Measurements from ENCODE around the gene SMIM1. TPM values are rescaled to one million over a fixed set of nuclear protein-coding genes. Genes with fewer than 3 reads are reported as not detected.

Gene SMIM1
- total RNA-seq, 3 donors from 2014 or later (not counting 1 experiment from before 2014, with no cell fraction given): 0.78 to 2.6 (median 1.6) TPM

DNA sequence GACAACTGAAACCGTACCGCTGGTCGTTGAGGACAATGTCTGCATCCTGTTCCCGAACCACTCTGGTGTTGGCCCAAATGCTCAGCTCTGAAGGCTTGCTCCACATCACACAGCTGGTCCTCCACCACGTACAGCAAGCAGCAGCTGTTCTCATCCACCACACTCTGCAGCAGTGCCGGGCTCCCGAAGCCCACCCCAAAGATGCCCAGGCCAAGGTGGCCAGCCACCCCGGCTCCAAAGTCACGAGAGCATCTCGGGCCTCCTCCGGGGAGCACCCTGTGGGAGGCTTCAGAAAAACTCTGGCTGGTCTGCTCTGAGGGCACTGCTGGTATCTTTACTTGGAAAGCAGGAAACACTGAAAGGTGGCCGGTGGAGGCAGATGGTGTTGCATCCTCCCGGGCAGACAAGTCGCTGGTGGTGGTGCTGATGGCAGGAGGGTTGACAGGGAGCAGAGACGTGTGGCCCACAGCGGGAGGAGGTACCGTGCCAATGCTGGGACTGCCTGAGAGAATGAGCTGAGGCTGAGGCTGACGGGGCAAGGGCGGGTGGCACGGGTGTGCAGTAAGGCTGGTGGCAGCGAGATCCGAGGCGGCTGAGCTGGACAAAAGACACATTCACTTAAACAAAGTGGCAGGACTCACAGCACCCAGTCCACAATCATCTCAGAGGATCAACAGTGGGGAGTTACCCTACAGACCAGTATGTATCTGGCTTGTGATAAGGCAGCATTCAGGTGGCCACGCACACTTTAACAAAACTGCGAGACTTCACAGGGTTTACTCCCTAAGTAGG is 26.8 kb upstream of the SMIM1 start:
- no peaks in the 10 kb centered on the region for H3K36me3 Mint-ChIP-seq
- intact Hi-C loops (cut with micrococcal nuclease): no loop called here
- peaks cover 3% of the 10 kb centered on the region for H3K36me3 ChIP-seq (ENCODE audit: control insufficient read depth, insufficient read depth, low read length)
- H3K27ac ChIP-seq (ENCODE audit: low read length): no peak overlapping the region
- no peak overlapping the region for H3K4me3 ChIP-seq (ENCODE audit: low read length)
- no peaks in the 10 kb centered on the region for H3K9me3 ChIP-seq (ENCODE audit: control insufficient read depth, insufficient read depth, low read length)
- WGBS (ENCODE audit: insufficient coverage): 91% methylated on average over 25 of the region's 25 CpGs
- DNase-seq (peak in 1 of 2 donors; percentile 30), ATAC-seq (no peak)
- TF ChIP-seq, protein P1, sequence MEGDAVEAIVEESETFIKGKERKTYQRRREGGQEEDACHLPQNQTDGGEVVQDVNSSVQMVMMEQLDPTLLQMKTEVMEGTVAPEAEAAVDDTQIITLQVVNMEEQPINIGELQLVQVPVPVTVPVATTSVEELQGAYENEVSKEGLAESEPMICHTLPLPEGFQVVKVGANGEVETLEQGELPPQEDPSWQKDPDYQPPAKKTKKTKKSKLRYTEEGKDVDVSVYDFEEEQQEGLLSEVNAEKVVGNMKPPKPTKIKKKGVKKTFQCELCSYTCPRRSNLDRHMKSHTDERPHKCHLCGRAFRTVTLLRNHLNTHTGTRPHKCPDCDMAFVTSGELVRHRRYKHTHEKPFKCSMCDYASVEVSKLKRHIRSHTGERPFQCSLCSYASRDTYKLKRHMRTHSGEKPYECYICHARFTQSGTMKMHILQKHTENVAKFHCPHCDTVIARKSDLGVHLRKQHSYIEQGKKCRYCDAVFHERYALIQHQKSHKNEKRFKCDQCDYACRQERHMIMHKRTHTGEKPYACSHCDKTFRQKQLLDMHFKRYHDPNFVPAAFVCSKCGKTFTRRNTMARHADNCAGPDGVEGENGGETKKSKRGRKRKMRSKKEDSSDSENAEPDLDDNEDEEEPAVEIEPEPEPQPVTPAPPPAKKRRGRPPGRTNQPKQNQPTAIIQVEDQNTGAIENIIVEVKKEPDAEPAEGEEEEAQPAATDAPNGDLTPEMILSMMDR (IDR thresholded peaks at IDR 0.05): no peak
- H3K4me3 Mint-ChIP-seq: peak overlapping the region; percentile 86
- H3K9me3 Mint-ChIP-seq: no peaks in the 10 kb centered on the region
- H3K27me3 Mint-ChIP-seq (ENCODE audit: low read depth in 2 of 2): no peaks in the 10 kb centered on the region
- H3K4me1 Mint-ChIP-seq: peaks cover 24 to 32% of the 10 kb centered on the region in 2 donors
- peak overlapping the region; percentile 76 to 79 for H3K27ac Mint-ChIP-seq
- no peaks in the 10 kb centered on the region for H3K27me3 ChIP-seq (ENCODE audit: control insufficient read depth, insufficient read depth, low read length)
- peaks cover 17% of the 10 kb centered on the region for H3K4me1 ChIP-seq (ENCODE audit: control insufficient read depth, insufficient read depth, low read length)

DNA sequence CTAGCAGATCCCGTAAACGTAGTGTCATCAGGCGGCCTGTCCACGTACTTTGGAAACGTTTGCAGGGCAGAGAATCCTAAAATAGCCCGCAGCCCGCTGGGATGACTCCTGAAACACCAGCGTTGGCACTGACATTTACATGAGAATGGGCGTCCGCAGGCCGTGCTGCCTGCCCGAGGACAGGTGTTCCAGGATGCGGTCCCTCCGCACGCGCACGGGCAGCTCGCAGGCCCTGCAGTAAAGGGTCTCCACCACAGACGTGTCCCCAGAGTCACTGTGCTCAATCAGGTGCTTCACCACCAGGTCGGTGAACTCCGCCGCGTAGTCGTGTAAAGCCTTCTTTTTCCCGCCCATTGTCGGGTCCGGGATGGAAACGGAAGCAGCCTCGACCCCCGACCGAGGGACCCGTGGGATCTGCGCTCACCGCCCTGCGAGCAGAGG is 26.1 kb upstream of the SMIM1 start:
- Histone ChIP-seq H3K9me3 (ENCODE audit: control insufficient read depth, insufficient read depth, low read length) (no peaks in the 10 kb centered on the region), H3K36me3 (ENCODE audit: control insufficient read depth, insufficient read depth, low read length) (peaks cover 3% of the 10 kb centered on the region), H3K4me1 (ENCODE audit: control insufficient read depth, insufficient read depth, low read length) (peaks cover 17% of the 10 kb centered on the region), H3K4me3 (ENCODE audit: low read length) (peak overlapping the region; percentile 53), H3K27me3 (ENCODE audit: control insufficient read depth, insufficient read depth, low read length) (no peaks in the 10 kb centered on the region), H3K27ac (ENCODE audit: low read length) (peak overlapping the region; percentile 51)
- Mint-ChIP-seq H3K27ac (peak overlapping the region; percentile 76 to 79), H3K36me3 (no peaks in the 10 kb centered on the region), H3K4me1 (peaks cover 24 to 32% of the 10 kb centered on the region in 2 donors), H3K4me3 (peak overlapping the region; percentile 86), H3K9me3 (no peaks in the 10 kb centered on the region), H3K27me3 (ENCODE audit: low read depth in 2 of 2) (peaks cover 0 to 6% of the 10 kb centered on the region in 2 donors)
- WGBS (ENCODE audit: insufficient coverage): 46% methylated on average over 35 of the region's 35 CpGs
- ATAC-seq: no peak
- intact Hi-C loops (cut with micrococcal nuclease): no loop called here
- peak in 1 of 2 donors; percentile 29 for DNase-seq
- TF ChIP-seq, protein P1 (IDR thresholded peaks at IDR 0.05): no peak

- peaks cover 3% of the 10 kb centered on the region for H3K36me3 ChIP-seq (ENCODE audit: control insufficient read depth, insufficient read depth, low read length)
- intact Hi-C loops (cut with micrococcal nuclease): no loop called here
Observed at GRCh38 chr1:3746830-3747521, 25.6 kb upstream of the SMIM1 start.

More at GRCh38 chr1:3746830-3747521, 25.6 kb upstream of the SMIM1 start:
- Histone ChIP-seq H3K27me3 (ENCODE audit: control insufficient read depth, insufficient read depth, low read length) (no peaks in the 10 kb centered on the region), H3K27ac (ENCODE audit: low read length) (peak overlapping the region; percentile 51), H3K9me3 (ENCODE audit: control insufficient read depth, insufficient read depth, low read length) (no peaks in the 10 kb centered on the region), H3K4me3 (ENCODE audit: low read length) (peak overlapping the region; percentile 53), H3K4me1 (ENCODE audit: control insufficient read depth, insufficient read depth, low read length) (peaks cover 17% of the 10 kb centered on the region)
- Mint-ChIP-seq H3K4me3 (peak overlapping the region; percentile 86), H3K9me3 (no peaks in the 10 kb centered on the region), H3K4me1 (peaks cover 24 to 32% of the 10 kb centered on the region in 2 donors), H3K27me3 (ENCODE audit: low read depth in 2 of 2) (peaks cover 0 to 7% of the 10 kb centered on the region in 2 donors), H3K36me3 (no peaks in the 10 kb centered on the region), H3K27ac (peak overlapping the region; percentile 76 to 79)
- DNase-seq: peak; percentile 62 to 89
- TF ChIP-seq, protein P1 (IDR thresholded peaks at IDR 0.05): no peak
- 3% methylated on average over 73 of the region's 73 CpGs for WGBS (ENCODE audit: insufficient coverage)
- ATAC-seq: peak; percentile 87 to 95 (median 93)

All from natural killer cell (primary cell).